Umbilical cord (tissue), 2 donors: ENCODE data around the gene XRRA1. TPM values are rescaled to one million over a fixed set of nuclear protein-coding genes. Genes with fewer than 3 reads are reported as not detected.
"Not testable (repeated sequence)": the region's sequence is repeated elsewhere in the genome, so short reads cannot be mapped to it uniquely, and the experiment has no call there.

Experiments
- DNase-seq: peaks from one replicate; pipeline ENCODE4 v3.0.0-alpha.2; 2015; ENCODE audit warnings: low spot score
- total RNA-seq: library from RNA; depleted of rRNA; stranded (reverse); fragments of >200 nt; gene quantifications from one replicate; pipeline ENCODE4 v1.2.3, GENCODE V29; 2014; ENCODE audit warnings: low replicate concordance; ENCODE audit not compliant: insufficient read depth

The XRRA1 gene
- total RNA-seq, 1 donor from 2014 or later, result 4.6 TPM

- no peak for DNase-seq
Measured at GRCh38 chr11:74826901-74827300, 122.0 kb downstream of the XRRA1 start.

GRCh38 chr11:74825596-74825995, 123.3 kb downstream of the XRRA1 start:
- not testable (repeated sequence) for DNase-seq

- no peak for DNase-seq
Measured at GRCh38 chr11:74824285-74824982, 124.5 kb downstream of the XRRA1 start.

- peak; percentile 65 for DNase-seq
Measured at GRCh38 chr11:74822170-74822569, 126.7 kb downstream of the XRRA1 start.

GRCh38 chr11:74820763-74821162, 128.1 kb downstream of the XRRA1 start:
- peak; percentile 59 for DNase-seq

- DNase-seq, result peak; percentile 82
Measured at GRCh38 chr11:74819400-74819799, 129.5 kb downstream of the XRRA1 start.

GRCh38 chr11:74818283-74818946, 130.5 kb downstream of the XRRA1 start:
- no peak for DNase-seq

- no peak for DNase-seq
Measured at GRCh38 chr11:74816664-74817063, 132.2 kb downstream of the XRRA1 start.

- DNase-seq, result no peak
Measured at GRCh38 chr11:74815966-74816365, 132.9 kb downstream of the XRRA1 start.

- peak; percentile 95 for DNase-seq
Measured at GRCh38 chr11:74809801-74810200, 139.1 kb downstream of the XRRA1 start.

GRCh38 chr11:74806267-74806666, 142.6 kb downstream of the XRRA1 start:
- DNase-seq, result no peak

- DNase-seq, result no peak
Measured at GRCh38 chr11:74791333-74792100, 157.4 kb downstream of the XRRA1 start.

Other genes starting within 250 kb of the XRRA1 start
- gene CHRDL2, start 217.7 kb downstream of the XRRA1 start, total RNA-seq, result not detected
- 31.8 TPM for gene RNF169, start 200.2 kb downstream of the XRRA1 start, total RNA-seq
- 15.9 TPM for gene SPCS2, start 175 bp upstream of the XRRA1 start, total RNA-seq
- 5.1 TPM for gene NEU3, start 39.8 kb upstream of the XRRA1 start, total RNA-seq
- gene OR2AT4, start 147.8 kb upstream of the XRRA1 start, total RNA-seq, result 10.1 TPM
- gene SLCO2B1, start 202.0 kb upstream of the XRRA1 start, total RNA-seq, result 45.3 TPM